ENCODE measurements around the gene PVALB.

PVALB gene

GRCh38 chr22:36846271-36846670 lies 29.4 kb upstream of the PVALB start:
- no peak for DNase-seq

DNA sequence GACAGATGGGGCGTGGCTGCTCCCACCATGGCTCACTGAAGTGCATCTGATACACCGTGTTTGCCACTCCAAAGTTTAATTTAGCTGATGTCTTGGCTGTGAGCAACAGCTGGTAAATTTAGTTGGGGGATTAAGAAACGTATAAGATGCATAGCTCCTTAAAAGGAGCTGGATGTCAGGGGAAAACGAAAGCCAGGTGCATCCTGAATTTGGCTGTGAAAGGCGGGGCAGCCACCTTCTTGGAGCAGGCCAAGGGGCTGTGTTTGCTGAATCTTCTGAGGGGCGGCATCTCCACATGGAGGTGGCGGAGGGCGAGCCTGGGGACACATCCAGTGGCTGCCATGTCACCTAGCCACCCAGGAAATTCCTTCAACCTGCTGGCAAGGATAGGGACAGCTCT lies 23.3 kb upstream of the PVALB start:
- DNase-seq = no peak

- DNase-seq = no peak
These were observed 22.7 kb upstream of the PVALB start for GRCh38 chr22:36839356-36840073.

DNA sequence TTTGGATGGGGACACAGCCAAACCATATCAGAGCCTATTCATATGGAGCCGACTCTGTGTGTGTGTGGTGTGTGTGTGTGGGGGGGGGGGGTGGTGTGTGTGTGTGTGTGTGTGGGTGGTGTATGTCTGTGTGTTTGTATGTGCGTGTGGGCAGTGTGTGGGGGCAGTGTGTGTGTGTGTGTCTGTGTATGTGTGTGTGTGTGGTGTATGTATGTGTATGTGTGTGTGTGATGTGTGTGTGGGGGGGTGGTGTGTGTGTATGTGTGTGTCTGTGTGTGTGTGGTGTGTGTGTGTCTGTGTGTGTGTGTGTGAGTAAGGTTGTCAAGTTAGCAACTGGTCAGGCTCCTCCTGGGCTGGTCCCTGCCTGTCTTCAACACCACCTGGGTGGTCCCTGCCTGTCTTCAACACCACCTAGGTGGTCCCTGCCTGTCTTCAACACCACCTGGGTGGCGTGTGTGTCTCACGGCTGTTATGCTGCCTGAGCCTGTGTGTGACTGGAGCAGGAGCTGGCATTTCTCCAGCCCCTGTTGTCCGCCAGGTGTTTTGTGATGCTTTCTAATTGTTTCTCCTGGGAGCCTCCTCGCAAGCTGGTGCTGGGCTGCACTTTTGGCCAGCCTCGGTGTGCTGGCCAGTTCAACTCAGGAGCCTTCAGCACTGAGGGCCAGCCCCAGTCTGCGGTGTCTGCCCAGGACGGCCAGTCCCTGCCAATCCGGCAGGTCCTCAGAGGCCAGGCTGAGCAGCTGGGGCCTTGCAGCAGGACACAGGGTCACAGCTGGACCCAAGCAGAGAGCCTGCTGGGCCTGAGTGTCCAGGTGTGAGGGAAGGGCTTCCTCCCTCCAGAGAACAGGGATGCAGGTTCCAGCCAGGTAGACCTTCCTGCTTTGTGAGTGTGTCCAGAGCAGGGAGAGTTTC lies 21.5 kb upstream of the PVALB start:
- DNase-seq = no peak

DNA sequence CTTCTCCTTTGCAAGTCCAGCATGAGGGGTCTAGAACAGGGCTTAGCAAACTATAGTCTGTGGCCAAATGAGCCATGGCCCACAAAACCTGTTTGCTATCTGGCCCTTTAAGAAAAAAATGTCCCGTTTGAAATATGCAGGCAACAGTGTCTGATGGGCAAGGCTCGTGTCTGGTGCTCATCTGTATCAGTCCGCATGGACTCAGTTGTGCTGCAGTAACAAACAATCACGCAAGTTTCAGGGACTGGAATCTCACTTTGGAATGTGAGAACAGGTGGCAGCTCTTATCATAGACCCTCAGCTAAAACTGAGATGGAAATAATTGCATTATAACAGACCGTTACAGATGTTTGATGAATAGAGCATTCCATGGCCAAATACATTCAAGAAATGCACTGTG lies 19.1 kb upstream of the PVALB start:
- no peak for DNase-seq

- no peak for DNase-seq
These were observed 16.2 kb upstream of the PVALB start for GRCh38 chr22:36833073-36833472.

- DNase-seq = no peak
These were observed 14.9 kb upstream of the PVALB start for GRCh38 chr22:36831717-36832116.

GRCh38 chr22:36831206-36831605 lies 14.4 kb upstream of the PVALB start:
- DNase-seq = no peak

- no peak for DNase-seq
These were observed 13.8 kb upstream of the PVALB start for GRCh38 chr22:36830601-36831000.

DNA sequence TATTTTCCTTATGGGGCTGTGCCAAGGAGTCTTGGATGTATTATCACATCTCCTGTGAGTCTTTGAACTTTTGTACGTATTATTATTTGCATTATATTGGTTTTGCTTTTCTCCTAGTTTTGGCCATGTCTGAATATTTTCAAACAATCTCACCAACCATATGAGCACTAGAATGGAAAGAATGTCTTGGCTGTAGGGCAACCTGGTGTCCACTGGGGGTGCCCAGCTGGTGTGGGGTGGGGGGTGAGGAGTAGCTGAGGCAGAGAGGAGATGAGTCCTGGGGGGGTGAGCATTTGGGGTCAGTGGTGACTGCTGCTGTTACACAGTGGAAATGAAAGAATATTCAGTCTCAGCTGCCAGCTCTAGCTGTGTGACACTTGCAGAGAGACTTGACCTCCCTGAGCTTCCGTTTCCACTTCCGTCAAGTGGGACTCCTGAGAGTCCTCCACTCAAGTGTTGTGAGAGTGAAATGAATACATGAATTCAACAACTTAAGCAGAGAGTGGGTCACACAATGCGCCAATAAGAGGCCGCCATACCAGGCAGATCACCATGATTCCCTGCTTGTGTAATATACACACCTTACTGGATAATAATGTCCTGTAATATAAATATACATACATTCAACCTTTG lies 12.7 kb upstream of the PVALB start:
- no peak for DNase-seq

GRCh38 chr22:36828815-36829214 lies 12.0 kb upstream of the PVALB start:
- DNase-seq = peak; percentile 22

- no peak for DNase-seq
These were observed 9.4 kb upstream of the PVALB start for GRCh38 chr22:36826262-36826661.

GRCh38 chr22:36824655-36825054 lies 7.8 kb upstream of the PVALB start:
- DNase-seq = no peak

GRCh38 chr22:36823186-36823839 lies 6.5 kb upstream of the PVALB start:
- DNase-seq = no peak

DNA sequence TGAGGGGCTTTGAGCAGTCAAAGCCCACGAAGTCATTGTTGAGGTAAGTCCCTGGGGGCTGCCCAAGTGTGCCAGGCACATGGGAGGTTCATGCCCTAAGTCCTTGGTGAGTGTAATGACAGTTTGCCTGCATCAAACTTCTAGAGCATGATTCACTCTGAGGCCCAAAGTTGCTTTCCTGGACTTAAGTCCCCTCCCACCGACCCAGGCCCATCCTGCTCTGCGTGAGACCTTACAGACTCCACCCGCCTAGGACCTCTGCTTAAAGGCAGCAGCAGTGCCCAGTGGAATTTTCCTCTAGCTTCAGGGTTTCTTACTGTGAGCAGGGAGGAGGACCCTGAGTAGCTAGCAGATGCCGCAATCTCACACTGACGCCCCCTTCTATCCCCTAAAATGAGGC lies 5.7 kb upstream of the PVALB start:
- DNase-seq = no peak

DNA sequence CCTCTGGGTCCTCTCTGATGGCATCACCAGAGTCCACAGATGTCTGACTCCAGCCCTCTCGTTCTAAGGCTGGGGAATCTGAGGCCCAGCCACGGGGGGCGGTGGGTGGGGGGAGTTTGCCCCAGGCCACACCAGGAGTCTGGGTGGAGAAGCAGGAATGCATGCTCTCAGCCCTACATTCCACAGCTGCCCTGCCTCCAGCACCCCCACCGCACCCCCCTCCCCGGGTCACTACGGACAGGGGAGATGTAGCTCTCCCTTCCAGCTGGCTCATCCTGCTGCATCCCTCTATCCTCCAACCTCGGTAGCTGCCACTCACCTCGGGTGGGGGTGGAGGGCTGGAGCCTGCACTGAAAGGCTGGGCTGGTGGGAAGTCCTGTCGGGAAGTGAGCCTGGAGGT lies 2.3 kb upstream of the PVALB start:
- no peak for DNase-seq

DNA sequence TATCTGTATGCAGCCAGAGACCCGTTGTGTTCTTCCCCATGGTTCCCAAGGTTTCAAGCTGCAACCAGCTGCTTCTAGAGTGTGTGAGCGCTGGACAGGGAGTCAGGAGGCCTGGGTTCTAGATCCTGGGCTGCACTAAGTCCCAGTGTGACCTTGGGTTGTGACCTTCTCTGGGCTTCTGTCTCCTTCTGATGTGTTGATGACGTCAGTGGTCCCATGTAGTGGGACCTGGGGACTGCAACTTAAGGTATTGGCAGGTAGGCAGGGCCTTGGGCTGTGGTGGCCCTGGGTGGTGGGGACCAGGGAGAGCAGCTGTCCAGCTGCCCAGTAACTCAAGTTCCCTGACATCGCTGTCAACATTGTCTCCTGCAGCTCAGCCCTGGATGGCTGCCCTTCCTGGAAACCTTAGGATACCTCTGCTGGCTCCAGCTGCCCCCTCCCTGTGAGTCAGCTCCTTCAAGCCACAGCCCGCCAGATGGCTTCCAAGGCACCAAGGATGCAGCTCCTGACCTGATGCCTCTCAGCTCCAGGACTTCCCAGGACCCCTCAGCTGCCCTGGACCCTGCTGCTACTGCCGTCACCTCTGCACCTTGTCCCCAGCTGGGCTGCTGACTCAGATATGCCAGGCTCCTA lies 1.3 kb upstream of the PVALB start:
- DNase-seq = no peak

DNA sequence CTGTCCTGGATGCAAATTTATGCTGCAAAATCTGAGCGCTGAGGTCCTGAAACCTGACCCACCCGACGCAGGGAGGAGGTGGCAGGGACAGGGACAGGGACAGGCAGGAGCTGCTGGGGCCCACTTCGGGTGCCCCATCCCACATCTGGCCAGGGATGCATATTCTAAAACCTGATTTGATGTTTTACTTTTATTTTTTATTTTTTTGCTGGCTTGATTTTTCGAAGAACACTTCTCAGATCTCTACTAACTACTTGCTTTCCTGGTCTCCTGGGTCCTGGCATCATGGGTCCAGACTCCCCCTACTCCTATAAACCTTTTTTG lies 652 bp upstream of the PVALB start:
- DNase-seq = no peak

- DNase-seq = no peak
These were observed 548 bp downstream of the PVALB start for GRCh38 chr22:36816339-36816635.

GRCh38 chr22:36815558-36816338 lies 1.1 kb downstream of the PVALB start:
- no peak for DNase-seq

- DNase-seq = no peak
These were observed 2.0 kb downstream of the PVALB start for GRCh38 chr22:36814801-36815200.

DNA sequence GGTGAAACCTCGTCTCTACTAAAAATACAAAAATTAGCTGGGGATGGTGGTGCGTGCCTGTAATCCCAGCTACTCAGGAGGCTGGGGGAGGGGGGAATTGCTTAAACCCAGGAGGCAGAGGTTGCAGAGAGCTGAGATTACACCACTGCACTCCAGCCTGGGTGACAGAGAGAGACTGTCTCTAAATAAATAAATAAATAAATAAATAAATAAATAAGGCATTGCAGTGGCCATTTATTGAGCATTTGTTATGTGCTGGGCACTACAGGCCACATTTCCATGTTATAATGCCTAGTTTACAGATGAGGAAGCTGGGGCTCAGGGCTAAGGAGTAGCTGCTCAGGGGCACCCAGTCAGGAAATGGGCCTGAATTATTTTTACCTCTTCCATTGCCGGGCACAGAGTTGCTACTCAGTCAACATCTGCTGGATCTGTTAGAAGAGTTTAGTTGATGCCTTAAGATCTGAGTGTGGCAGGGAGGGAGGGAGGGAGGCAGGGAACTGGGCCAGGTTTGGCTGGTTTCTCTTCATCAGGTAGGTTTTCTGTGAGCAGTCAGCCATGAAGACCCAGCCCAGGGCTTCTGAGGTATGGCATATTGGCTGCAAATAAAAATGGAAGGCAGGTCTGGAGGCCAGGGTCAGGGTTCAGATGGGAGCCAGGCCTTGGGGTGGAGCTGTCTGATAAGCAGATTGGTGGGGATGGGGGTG lies 5.6 kb downstream of the PVALB start:
- DNase-seq = no peak

Measured in NK-92 treated with Interleukin-12 subunit alpha and Interleukin-12 subunit beta, amount 100 ng/mL, for 24 hours (cell line).